Endothelial cell of umbilical vein (primary cell): ENCODE data around the gene RNASE8. TPM values are rescaled to one million over a fixed set of nuclear protein-coding genes. Genes with fewer than 3 reads are reported as not detected.

Experiments
- BruUV-seq: library from RNA; stranded (reverse); fragments of 400-500 nt; replicated peaks from 2 replicates; lab custom pipeline; 2021; lab: Mats Ljungman, UMichigan
- CTCF ChIA-PET: fragments of 300-600, 350-600 bp; sonication (Branson Sonifier 250); formaldehyde crosslinking; loops from one replicate; lab custom pipeline; 2021; ENCODE audit warnings: antibody characterized with exemption, inconsistent platforms; lab: Charles Lee
- POLR2A ChIA-PET: fragments of 300-600, 350-600 bp; sonication (Branson Sonifier 250); formaldehyde crosslinking; loops from one replicate; lab custom pipeline; 2021; ENCODE audit warnings: antibody characterized with exemption, inconsistent platforms; lab: Charles Lee
- DNase-seq: peaks from one replicate; pipeline ENCODE4 v3.0.0-alpha.2; 2011; ENCODE audit warnings: low read depth, low spot score
- FAIRE-seq: peaks from 2 replicates; lab custom pipeline; 2011; peaks lifted over from hg19 to GRCh38; lab: Jason Lieb, UNC
- H2AFZ ChIP-seq: 2 replicates; pipeline ENCODE4 v1.6.0; 2012; ENCODE audit warnings: low read depth, low read length, control low read depth, inconsistent platforms
- H3K27ac ChIP-seq: 2 replicates; pipeline ENCODE4 v1.5.1; 2011; ENCODE audit warnings: low read depth, mild to moderate bottlenecking, control low read depth, low read length, moderate library complexity; ENCODE audit not compliant: insufficient read depth
- H3K27me3 ChIP-seq, 2 experiments: 2 replicates each; pipeline versions ENCODE4 v1.6.0 to v1.6.1; 2011; ENCODE audit warnings: low read length in 2 of 2, mixed read lengths in 1 of 2; ENCODE audit not compliant: control insufficient read depth in 2 of 2, insufficient read depth in 2 of 2
- H3K36me3 ChIP-seq, 2 experiments: 2 replicates in 1 of 2; 3 replicates in 1 of 2; pipeline ENCODE4 v1.5.1; 2011; ENCODE audit warnings: low read length in 2 of 2, mild to moderate bottlenecking in 1 of 2, moderate library complexity in 1 of 2; ENCODE audit not compliant: control insufficient read depth in 2 of 2, insufficient read depth in 2 of 2; ENCODE audit errors: extremely low read depth in 1 of 2
- H3K4me1 ChIP-seq: 3 replicates; pipeline ENCODE4 v1.5.1; 2011; ENCODE audit warnings: mild to moderate bottlenecking, low read length; ENCODE audit not compliant: control insufficient read depth, insufficient read depth; ENCODE audit errors: extremely low read depth
- H3K4me2 ChIP-seq: 2 replicates; pipeline ENCODE4 v1.6.1; 2011; ENCODE audit warnings: low read length, control low read depth, mixed read lengths; ENCODE audit not compliant: insufficient read depth
- H3K4me3 ChIP-seq, 3 experiments: fragments of 200-600 bp in 1 of 3; sonication (generic), shearing (Covaris generic) in 1 of 3; replicated peaks in 1 of 3; 2 replicates each; pipeline ENCODE4 v1.5.1; 2011 to 2016; ENCODE audit warnings: control low read depth in 3 of 3, low read length in 3 of 3, mild to moderate bottlenecking in 2 of 3, inconsistent platforms in 1 of 3, low read depth in 1 of 3, moderate library complexity in 1 of 3; ENCODE audit not compliant: insufficient read depth in 1 of 3
- H3K79me2 ChIP-seq: 2 replicates; pipeline ENCODE4 v1.6.0; 2012; ENCODE audit warnings: low read length, inconsistent platforms; ENCODE audit not compliant: control insufficient read depth, insufficient read depth
- H3K9ac ChIP-seq: replicated peaks from 2 replicates; pipeline ENCODE3; 2011; ENCODE audit warnings: low read length, control low read depth; ENCODE audit not compliant: insufficient read depth; ENCODE audit errors: extremely low read depth
- H3K9me1 ChIP-seq: replicated peaks from 3 replicates; pipeline ENCODE4 v1.6.0; 2011; ENCODE audit warnings: mild to moderate bottlenecking, low read length; ENCODE audit not compliant: control insufficient read depth, insufficient read depth; ENCODE audit errors: extremely low read depth
- H3K9me3 ChIP-seq: replicated peaks from 2 replicates; pipeline ENCODE4 v1.5.1; 2012; ENCODE audit warnings: low read length, inconsistent platforms; ENCODE audit not compliant: control insufficient read depth, insufficient read depth
- H4K20me1 ChIP-seq: replicated peaks from 2 replicates; pipeline ENCODE3; 2011; ENCODE audit warnings: mild to moderate bottlenecking, low read length; ENCODE audit not compliant: control insufficient read depth, insufficient read depth; ENCODE audit errors: extremely low read depth
- EZH2 ChIP-seq: IDR thresholded peaks from 2 replicates; pipeline ENCODE4 v1.6.1; 2012; ENCODE audit warnings: borderline replicate concordance, low read depth, mild to moderate bottlenecking, moderate library complexity, low read length, inconsistent platforms; ENCODE audit not compliant: severe bottlenecking
- FOS ChIP-seq: IDR thresholded peaks from 2 replicates; pipeline ENCODE4 v1.6.1; 2011; ENCODE audit warnings: mild to moderate bottlenecking, low read length, moderate library complexity, borderline replicate concordance; ENCODE audit not compliant: insufficient read depth
- GATA2 ChIP-seq: IDR thresholded peaks from 2 replicates; pipeline ENCODE4 v1.7.0; 2011; ENCODE audit warnings: low read depth, mild to moderate bottlenecking, moderate library complexity, mixed read lengths, low read length; ENCODE audit not compliant: insufficient read length, insufficient read depth
- JUN ChIP-seq: IDR thresholded peaks from 2 replicates; pipeline ENCODE4 v1.6.1; 2011; ENCODE audit warnings: borderline replicate concordance, low read depth; ENCODE audit not compliant: insufficient read length, insufficient read depth
- MAX ChIP-seq: IDR thresholded peaks from 2 replicates; pipeline ENCODE4 v1.6.1; 2011; ENCODE audit not compliant: insufficient read depth, insufficient read length
- MYC ChIP-seq: IDR thresholded peaks from one replicate; pipeline ENCODE4 v1.6.1; 2011; ENCODE audit warnings: mild to moderate bottlenecking, low read depth, low read length
- POLR2A ChIP-seq: IDR thresholded peaks from 2 replicates; pipeline ENCODE4 v1.6.1; 2012; ENCODE audit warnings: low read depth, mild to moderate bottlenecking, control low read depth, low read length
- POLR2AphosphoS5 ChIP-seq: IDR thresholded peaks from 2 replicates; pipeline ENCODE4 v1.6.1; 2012; ENCODE audit warnings: low read depth, mild to moderate bottlenecking, control low read depth, low read length, moderate library complexity; ENCODE audit not compliant: insufficient read depth
- dilution Hi-C: fragments of 300-500 bp; cut with MboI; formaldehyde crosslinking; loops from one replicate; pipeline ENCODE4 v1.15.0; 2019; ENCODE audit warnings: low sequenced_read_pairs; ENCODE audit not compliant: extremely low pct_ligation_motif_present
- intact Hi-C: fragments of 100-400 bp; cut with micrococcal nuclease; formaldehyde crosslinking; loops from one replicate; pipeline ENCODE4 v1.10.0; 2022
- polyA plus RNA-seq, 4 experiments: library from polyadenylated mRNA; depleted of rRNA in 3 of 4; stranded (reverse) in 3 of 4; unstranded in 1 of 4; fragments of >200 nt; gene quantifications; 2 replicates each; pipeline versions ENCODE4 v1.2.1 to v1.2.3, GENCODE V29; 2011 to 2012; ENCODE audit warnings: missing spikeins in 1 of 4
- total RNA-seq: library from RNA; stranded (reverse); gene quantifications from 2 replicates; pipeline ENCODE4 v1.2.3, GENCODE V29; 2021
- TF ChIP-seq, protein P1 (sequence below), 2 donors: IDR thresholded peaks; 1 replicate in 1 of 2; 2 replicates in 1 of 2; pipeline ENCODE4 v1.5.1; 2011; ENCODE audit warnings: low read length in 2 of 2, mild to moderate bottlenecking in 2 of 2, moderate library complexity in 2 of 2, control low read depth in 1 of 2, inconsistent platforms in 1 of 2, low read depth in 1 of 2; ENCODE audit not compliant: insufficient read depth in 1 of 2; ENCODE audit errors: extremely low read depth in 1 of 2

RNASE8 gene
- total and polyA plus RNA-seq, 2 donors (not counting 3 experiments of a cell fraction or from before 2014, with no cell fraction given) = not detected

DNA sequence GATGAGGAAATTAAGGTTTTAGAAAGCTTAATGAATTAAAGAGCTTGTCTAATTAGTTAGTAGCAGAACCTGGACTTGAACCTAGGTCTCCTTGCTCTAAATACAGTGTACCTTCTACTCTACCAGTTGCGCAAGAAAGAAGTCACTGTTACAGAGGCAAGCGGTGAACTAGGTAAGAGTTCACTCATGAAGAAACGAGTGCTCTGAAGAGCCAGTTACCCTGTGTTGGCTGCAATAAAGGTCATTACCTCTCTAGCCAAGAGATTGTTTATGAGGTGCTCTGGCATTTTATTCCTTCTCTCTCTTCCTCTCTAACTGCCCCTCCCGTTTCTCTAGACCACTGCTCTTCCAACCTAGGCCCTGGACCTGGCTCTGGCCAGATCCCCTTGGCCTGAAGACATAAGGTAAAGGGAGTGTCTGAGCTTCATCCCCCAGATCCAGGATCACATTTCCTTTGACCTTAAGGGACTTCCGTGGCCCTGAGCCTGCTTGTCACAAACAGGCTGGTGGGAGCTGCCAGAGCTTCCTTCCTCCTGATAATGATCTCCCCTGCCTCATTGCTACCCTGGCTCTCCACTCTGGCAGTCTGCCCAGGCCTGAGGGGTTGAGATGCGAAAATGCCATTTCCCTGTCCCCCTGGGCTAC lies 13.5 kb upstream of the RNASE8 start:
- POLR2A ChIA-PET = no interaction called here
- Histone ChIP-seq H3K9me1 (no peaks in the 10 kb centered on the region), H3K4me2 (no peak overlapping the region), H3K36me3 (no peaks in the 10 kb centered on the region), H3K27me3 (peaks cover 12 to 15% of the 10 kb centered on the region in 2 experiments), H3K4me1 (peaks cover under 1% of the 10 kb centered on the region), H3K79me2 (no peaks in the 10 kb centered on the region), H3K27ac (no peak overlapping the region), H3K4me3 (no peak overlapping the region), H2AFZ (no peak overlapping the region), H3K9me3 (no peaks in the 10 kb centered on the region), H4K20me1 (no peaks in the 10 kb centered on the region), H3K9ac (no peak overlapping the region)
- dilution Hi-C loops = no loop called here
- no peak for FAIRE-seq
- TF ChIP-seq GATA2 (peak; percentile 53), POLR2A (no peak)
- peak; percentile 9 for DNase-seq
- CTCF ChIA-PET = interaction anchor here (0.8 to 7.0 kb wide), 5 partner anchors 11 to 207 kb away, joined by 3 to 214 read pairs (median 4); no protein-coding TSS in a partner anchor
- no TSS peak for BruUV-seq
- intact Hi-C loops = no loop called here

GRCh38 chr14:21047378-21047781 lies 10.2 kb upstream of the RNASE8 start:
- intact Hi-C loops = no loop called here
- BruUV-seq = no TSS peak

More at GRCh38 chr14:21047378-21047781, 10.2 kb upstream of the RNASE8 start:
- peaks cover 23 to 24% of the 10 kb centered on the region in 2 experiments for H3K27me3 ChIP-seq
- H3K4me1 ChIP-seq = no peaks in the 10 kb centered on the region
- H3K4me2 ChIP-seq = no peak overlapping the region
- DNase-seq (no peak), FAIRE-seq (no peak)
- no peak overlapping the region for H3K9ac ChIP-seq
- no peaks in the 10 kb centered on the region for H4K20me1 ChIP-seq
- ChIA-PET POLR2A (no interaction called here), CTCF (interaction anchor here (1.2 to 3.3 kb wide), 4 partner anchors 19 to 32 kb away, joined by 3 to 19 read pairs (median 7); no protein-coding TSS in a partner anchor)
- no peaks in the 10 kb centered on the region for H3K9me3 ChIP-seq
- no peak overlapping the region for H3K4me3 ChIP-seq
- no peak overlapping the region for H3K27ac ChIP-seq
- no peaks in the 10 kb centered on the region for H3K9me1 ChIP-seq
- TF ChIP-seq POLR2A = no peak
- no peak for TF ChIP-seq EZH2
- TF ChIP-seq, protein P1, sequence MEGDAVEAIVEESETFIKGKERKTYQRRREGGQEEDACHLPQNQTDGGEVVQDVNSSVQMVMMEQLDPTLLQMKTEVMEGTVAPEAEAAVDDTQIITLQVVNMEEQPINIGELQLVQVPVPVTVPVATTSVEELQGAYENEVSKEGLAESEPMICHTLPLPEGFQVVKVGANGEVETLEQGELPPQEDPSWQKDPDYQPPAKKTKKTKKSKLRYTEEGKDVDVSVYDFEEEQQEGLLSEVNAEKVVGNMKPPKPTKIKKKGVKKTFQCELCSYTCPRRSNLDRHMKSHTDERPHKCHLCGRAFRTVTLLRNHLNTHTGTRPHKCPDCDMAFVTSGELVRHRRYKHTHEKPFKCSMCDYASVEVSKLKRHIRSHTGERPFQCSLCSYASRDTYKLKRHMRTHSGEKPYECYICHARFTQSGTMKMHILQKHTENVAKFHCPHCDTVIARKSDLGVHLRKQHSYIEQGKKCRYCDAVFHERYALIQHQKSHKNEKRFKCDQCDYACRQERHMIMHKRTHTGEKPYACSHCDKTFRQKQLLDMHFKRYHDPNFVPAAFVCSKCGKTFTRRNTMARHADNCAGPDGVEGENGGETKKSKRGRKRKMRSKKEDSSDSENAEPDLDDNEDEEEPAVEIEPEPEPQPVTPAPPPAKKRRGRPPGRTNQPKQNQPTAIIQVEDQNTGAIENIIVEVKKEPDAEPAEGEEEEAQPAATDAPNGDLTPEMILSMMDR (IDR thresholded peaks at IDR 0.05; ENCODE audit: extremely low read depth in 1 of 2, insufficient read depth in 1 of 2, low read depth in 1 of 2, low read length in 2 of 2) = no peak
- TF ChIP-seq POLR2AphosphoS5 = no peak
- TF ChIP-seq JUN = no peak
- TF ChIP-seq MYC = no peak
- TF ChIP-seq MAX = no peak
- no peak for TF ChIP-seq GATA2
- TF ChIP-seq FOS = no peak
- H2AFZ ChIP-seq = no peak overlapping the region
- no peaks in the 10 kb centered on the region for H3K79me2 ChIP-seq
- H3K36me3 ChIP-seq = no peaks in the 10 kb centered on the region
- dilution Hi-C loops = no loop called here
